ENCODE measurements around the gene ACO2.
"Not testable (repeated sequence)": the region's sequence is repeated elsewhere in the genome, so short reads cannot be mapped to it uniquely, and the experiment has no call there.

The ACO2 gene

DNA sequence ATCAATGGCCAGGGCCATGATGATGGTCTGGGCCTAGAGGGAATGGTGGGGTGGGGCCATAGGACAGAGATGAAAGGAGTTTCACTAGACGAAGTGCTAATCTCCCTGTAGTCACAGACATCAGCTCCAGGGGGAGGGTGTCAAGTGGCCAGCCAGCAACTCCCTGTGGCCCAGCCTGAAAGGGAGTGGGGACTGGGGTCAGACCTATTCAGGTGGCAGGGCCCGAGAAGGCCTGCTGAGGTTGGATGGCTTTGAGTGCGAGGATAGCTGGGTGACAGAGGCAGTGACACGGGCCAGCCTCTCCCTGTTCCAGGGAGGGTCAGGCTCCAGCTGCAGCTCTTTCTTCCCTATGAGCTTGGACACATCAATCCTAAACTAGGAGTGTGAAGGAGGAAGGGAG lies 33.4 kb upstream of the ACO2 start:
- TF ChIP-seq, protein P1, sequence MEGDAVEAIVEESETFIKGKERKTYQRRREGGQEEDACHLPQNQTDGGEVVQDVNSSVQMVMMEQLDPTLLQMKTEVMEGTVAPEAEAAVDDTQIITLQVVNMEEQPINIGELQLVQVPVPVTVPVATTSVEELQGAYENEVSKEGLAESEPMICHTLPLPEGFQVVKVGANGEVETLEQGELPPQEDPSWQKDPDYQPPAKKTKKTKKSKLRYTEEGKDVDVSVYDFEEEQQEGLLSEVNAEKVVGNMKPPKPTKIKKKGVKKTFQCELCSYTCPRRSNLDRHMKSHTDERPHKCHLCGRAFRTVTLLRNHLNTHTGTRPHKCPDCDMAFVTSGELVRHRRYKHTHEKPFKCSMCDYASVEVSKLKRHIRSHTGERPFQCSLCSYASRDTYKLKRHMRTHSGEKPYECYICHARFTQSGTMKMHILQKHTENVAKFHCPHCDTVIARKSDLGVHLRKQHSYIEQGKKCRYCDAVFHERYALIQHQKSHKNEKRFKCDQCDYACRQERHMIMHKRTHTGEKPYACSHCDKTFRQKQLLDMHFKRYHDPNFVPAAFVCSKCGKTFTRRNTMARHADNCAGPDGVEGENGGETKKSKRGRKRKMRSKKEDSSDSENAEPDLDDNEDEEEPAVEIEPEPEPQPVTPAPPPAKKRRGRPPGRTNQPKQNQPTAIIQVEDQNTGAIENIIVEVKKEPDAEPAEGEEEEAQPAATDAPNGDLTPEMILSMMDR (IDR thresholded peaks at IDR 0.05) = no peak
- H3K36me3 Mint-ChIP-seq (ENCODE audit: low read depth) = peaks cover 69% of the 10 kb centered on the region
- no peaks in the 10 kb centered on the region for H3K27me3 Mint-ChIP-seq (ENCODE audit: low read depth, poor library complexity)
- H3K4me3 Mint-ChIP-seq = no peak overlapping the region
- H3K27ac Mint-ChIP-seq = peak overlapping the region; percentile 16
- peaks cover 52% of the 10 kb centered on the region for H3K4me1 Mint-ChIP-seq
- DNase-seq = no peak
- H3K9me3 Mint-ChIP-seq = no peaks in the 10 kb centered on the region

DNA sequence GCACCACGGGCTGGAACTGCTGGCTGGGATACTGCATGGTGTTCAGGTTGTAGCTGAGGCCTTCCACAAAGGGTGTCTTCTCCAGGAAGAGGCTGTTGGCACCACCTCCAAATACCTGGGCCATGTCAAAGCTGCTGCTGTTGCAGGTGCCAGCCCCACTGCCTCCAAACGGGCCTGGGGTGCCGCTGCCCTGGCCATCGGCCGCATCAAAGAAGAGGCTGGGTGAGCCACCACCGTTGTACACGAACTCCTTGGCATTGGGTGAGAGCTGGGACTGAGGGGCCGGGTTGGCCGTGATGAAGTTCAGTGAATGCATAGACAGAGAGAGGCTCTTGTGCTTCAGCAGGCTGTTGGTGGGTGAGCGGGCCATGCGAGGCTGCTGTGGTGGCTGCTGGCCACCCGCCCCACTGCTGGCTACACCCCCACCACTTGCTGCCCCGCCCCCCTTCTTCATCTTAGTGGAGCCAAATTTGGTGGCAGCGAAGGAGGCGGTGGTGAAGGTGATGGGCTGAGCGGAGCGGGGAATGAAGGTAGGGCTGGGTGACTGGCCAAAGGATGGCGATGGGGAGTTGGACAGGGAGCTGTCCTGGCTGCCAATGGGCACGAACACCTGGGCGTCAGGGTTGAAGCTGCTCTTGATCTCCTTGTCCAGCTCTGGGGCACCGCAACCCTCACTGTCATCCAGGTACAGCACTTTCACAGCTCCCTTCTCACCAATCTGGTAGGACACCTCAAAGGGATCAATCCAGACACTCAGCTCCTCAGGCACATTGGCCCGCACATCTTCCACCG lies 32.4 kb upstream of the ACO2 start:
- peaks cover 67% of the 10 kb centered on the region for H3K36me3 Mint-ChIP-seq (ENCODE audit: low read depth)
- H3K4me3 Mint-ChIP-seq = no peak overlapping the region
- H3K27ac Mint-ChIP-seq = peak overlapping the region; percentile 90
- H3K9me3 Mint-ChIP-seq = no peaks in the 10 kb centered on the region
- no peak for DNase-seq
- no peaks in the 10 kb centered on the region for H3K27me3 Mint-ChIP-seq (ENCODE audit: low read depth, poor library complexity)
- peaks cover 45% of the 10 kb centered on the region for H3K4me1 Mint-ChIP-seq
- TF ChIP-seq, protein P1 (IDR thresholded peaks at IDR 0.05) = no peak

DNA sequence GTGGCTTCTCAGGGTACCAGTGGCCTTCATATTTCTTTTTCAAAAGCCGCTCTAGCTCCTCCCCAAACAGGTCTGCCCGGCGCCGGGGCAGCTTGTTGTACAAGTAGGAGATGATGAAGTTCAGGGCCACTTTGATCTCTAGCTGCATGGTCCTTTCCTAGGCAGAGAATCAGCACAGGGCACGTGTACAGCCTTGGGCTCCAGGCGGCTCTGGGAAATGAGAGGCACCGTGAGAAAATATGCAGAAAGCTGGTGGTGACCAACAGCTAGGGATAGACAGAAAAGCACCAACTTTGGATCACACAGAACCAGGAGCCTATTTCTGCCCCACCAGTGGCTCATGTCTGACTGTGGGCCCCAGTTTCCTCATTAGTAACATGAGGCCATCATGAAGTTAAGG lies 31.7 kb upstream of the ACO2 start:
- H3K36me3 Mint-ChIP-seq (ENCODE audit: low read depth) = peaks cover 64% of the 10 kb centered on the region
- TF ChIP-seq, protein P1 (IDR thresholded peaks at IDR 0.05) = no peak
- H3K27ac Mint-ChIP-seq = peak overlapping the region; percentile 90
- DNase-seq = no peak
- peaks cover 47% of the 10 kb centered on the region for H3K4me1 Mint-ChIP-seq
- no peak overlapping the region for H3K4me3 Mint-ChIP-seq
- H3K9me3 Mint-ChIP-seq = no peaks in the 10 kb centered on the region
- H3K27me3 Mint-ChIP-seq (ENCODE audit: low read depth, poor library complexity) = no peaks in the 10 kb centered on the region

DNA sequence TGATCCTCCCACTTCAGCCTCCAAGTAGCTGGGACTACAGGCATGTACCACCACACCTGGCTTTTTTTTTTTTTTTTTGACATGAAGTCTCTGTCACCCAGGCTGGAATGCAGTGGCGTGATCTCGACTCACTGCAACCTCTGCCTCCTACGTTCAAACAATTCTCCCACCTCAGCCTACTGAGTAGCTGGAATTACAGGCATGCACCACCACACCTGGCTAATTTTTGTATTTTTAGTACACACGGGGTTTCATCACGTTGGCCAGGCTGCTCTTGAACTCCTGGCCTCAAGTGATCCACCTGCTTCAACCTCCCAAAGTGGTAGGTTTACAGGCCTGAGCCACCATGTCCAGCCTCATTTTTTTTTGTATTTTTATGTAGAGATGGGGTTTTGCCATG lies 28.4 kb upstream of the ACO2 start:
- not testable (repeated sequence) for DNase-seq; H3K9me3 Mint-ChIP-seq; H3K4me3 Mint-ChIP-seq; H3K27me3 Mint-ChIP-seq (ENCODE audit: low read depth, poor library complexity)
- Mint-ChIP-seq H3K36me3 (ENCODE audit: low read depth) (peaks cover 54% of the 10 kb centered on the region), H3K27ac (peak overlapping the region; percentile 72), H3K4me1 (peaks cover 63% of the 10 kb centered on the region)

DNA sequence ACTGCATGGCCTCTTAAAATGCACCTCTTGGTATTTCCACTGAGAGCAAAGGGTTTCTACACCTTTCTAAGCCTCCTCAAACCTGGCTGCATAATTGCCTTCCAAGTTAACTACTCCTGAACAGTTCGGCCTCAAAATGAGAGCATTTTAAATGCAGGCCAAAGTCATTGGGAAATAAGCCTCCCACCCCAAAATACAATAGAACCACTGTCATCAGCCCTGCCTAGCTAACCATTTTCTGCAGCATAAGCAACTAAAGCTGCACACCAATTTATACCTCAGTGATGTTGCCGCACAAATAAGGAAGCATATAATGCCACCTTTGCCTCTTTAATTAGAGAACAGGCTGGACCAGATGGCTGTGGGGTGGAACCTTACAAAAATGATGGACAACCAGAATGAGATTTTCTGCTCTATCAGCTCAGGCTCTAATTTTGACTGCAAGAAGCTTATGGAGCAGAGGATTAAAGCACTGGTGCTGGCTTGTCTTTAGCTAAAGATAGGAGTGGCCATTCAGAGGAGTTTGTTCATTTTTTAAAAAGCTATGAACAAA lies 26.6 kb upstream of the ACO2 start:
- TF ChIP-seq, protein P1 (IDR thresholded peaks at IDR 0.05) = no peak
- Mint-ChIP-seq H3K36me3 (ENCODE audit: low read depth) (peaks cover 36% of the 10 kb centered on the region), H3K4me3 (peak overlapping the region; percentile 98), H3K4me1 (peaks cover 45% of the 10 kb centered on the region), H3K9me3 (no peaks in the 10 kb centered on the region), H3K27me3 (ENCODE audit: low read depth, poor library complexity) (peaks cover 2% of the 10 kb centered on the region), H3K27ac (peak overlapping the region; percentile 84)
- DNase-seq = no peak

DNA sequence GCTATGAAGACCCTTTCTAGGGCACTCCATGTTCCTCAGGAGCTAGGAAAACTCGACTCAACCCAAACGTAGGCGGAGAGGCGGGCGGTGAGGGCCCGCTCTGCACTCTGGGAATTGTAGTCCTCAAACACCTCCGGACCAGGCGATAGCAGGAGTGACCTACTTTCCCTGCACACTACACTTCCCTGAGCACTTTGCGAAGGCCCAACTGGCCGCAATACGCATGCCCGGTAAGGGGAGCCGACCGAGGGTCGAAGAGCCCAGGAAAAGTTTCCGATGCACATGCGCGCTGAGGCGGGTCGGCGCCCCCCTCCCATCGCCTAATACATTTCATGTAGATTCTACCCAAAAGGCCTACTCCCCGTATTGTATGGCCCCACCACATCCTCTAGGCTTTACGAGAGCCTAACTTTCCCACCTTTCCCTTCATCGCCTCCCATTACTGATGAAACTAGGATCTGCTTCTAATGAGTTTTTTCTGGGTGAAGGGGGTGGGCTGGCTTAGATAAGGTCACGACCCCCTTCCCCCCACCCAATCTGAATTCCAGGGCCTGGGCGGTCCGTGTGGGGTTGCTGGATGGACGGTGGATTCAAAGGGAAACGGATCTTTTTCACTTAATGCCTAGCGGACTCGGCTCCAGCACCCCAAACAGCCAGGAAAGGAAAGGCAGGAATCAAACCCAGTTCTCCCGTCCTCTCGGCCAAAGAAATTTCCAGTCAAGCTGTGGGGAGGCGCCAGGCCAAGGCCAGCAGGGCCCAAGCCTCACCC lies 24.4 kb upstream of the ACO2 start:
- H3K4me3 Mint-ChIP-seq = peak overlapping the region; percentile 98
- peaks cover 27% of the 10 kb centered on the region for H3K36me3 Mint-ChIP-seq (ENCODE audit: low read depth)
- peak; percentile 98 for DNase-seq
- peaks cover 2% of the 10 kb centered on the region for H3K27me3 Mint-ChIP-seq (ENCODE audit: low read depth, poor library complexity)
- H3K27ac Mint-ChIP-seq = peak overlapping the region; percentile 99
- H3K9me3 Mint-ChIP-seq = no peaks in the 10 kb centered on the region
- peaks cover 40% of the 10 kb centered on the region for H3K4me1 Mint-ChIP-seq
- TF ChIP-seq, protein P1 (IDR thresholded peaks at IDR 0.05) = no peak
